ENCODE measurements around the gene TRPM1.
A peak's percentile ranks its signal among the peaks of the same experiment; 100 is the strongest.

The TRPM1 gene

DNA sequence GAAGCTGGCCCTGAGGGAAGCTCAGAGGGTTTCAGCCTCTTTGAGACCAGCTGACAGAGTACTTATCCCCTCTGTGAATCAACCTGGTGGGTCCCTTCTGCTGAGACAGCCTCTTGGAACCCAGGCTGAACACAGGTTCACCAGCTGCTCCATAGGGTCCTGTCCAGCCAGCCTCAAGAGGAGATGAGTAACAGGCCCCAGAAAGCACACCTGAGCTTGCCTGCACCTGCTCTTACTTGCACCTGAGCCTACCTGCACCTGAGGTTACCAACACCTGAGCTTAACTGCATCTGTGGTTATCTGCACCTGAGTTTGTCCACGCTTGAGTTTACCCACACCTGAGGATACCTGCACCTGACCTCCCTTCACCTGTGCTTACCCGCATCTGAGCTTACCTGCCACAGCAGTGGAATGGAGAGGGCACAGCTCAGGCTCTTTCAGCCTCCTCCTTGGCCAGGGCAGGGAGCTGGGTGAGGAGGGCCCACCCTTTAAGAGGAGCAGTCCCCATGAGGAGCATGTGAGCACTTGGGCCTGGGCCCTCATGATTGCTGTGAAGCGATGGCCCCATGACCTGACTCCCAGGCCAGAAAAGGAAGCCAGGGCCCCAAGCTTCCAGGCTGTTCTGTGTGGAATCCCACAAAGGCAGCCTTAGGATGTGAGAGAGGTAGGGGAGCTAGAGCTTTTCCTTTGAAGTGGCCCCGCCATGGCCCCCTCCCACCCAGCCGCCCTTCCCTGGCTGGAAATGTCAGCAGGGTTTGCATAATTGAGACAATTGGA lies at the start of gene TRPM1:
TSS of gene TRPM1 (minus strand) at position 464 of the 777 bp plus-strand sequence. CDS start 20,370 bp downstream, outside the sequence.
- DNase-seq: no peak

DNA sequence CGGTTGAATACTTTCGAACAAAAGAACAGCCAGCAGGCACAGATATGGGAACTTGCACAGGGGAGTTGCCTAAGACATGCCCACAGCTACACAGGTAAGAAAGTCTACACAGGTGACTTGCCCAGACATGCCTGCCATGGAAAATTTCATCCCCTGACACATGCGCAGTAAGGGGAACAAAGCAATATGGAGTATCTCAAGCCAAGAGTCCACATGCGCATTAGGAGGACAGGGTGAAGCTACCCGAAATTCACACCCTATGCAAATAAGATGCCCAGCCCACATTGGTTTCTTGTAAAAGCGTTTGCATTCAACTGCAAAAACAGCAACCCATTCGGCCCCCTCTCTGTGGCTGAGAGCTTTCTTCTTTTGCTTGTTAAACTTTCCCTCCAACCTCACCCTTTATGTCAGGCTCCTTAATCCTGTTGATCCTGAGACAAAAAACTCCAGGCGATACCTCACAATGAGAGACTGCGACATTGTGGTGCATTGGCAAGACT lies 49.3 kb upstream of the TRPM1 start:
- DNase-seq: no peak

DNA sequence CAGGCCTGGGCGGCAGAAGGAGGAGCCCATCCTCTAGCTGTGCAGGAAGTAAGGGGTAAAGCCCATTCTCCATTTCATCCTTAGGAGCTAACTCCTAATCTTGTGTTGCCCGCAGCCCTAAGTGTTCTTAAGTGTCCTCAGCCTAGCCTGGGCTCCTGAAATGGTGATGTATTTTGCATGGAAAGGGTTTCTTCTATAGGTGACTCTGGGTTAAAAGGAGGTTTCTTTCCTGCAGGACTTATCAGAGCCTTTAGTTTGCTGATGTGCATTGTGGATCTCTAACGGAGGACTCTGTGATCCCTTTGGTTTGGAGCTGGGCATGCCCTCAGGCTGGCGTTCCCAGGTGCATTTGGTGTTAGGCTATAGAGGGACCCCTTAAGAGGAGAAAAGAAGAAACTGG lies 48.5 kb upstream of the TRPM1 start:
- DNase-seq: no peak

DNA sequence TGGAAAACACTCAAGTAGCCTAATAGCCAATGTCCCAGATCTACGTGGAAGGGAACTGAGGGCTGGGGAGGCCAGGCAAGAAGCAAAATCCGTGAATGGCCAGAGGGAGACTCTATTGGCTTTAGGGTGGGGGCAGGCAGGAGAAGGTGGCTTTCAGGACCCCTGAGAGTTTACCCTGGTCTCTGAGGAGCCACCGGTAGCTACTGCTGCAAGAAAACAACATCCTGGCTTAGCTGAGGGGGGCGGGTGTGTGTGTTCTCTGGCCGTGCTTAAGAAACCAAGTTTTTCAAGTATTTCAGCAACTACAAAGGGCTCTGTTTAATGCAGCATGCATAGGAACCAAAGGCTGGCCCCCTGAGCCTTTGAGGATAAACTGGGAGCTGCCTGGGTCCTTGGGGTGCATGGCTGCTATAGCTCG lies 47.6 kb upstream of the TRPM1 start:
- DNase-seq: no peak

DNA sequence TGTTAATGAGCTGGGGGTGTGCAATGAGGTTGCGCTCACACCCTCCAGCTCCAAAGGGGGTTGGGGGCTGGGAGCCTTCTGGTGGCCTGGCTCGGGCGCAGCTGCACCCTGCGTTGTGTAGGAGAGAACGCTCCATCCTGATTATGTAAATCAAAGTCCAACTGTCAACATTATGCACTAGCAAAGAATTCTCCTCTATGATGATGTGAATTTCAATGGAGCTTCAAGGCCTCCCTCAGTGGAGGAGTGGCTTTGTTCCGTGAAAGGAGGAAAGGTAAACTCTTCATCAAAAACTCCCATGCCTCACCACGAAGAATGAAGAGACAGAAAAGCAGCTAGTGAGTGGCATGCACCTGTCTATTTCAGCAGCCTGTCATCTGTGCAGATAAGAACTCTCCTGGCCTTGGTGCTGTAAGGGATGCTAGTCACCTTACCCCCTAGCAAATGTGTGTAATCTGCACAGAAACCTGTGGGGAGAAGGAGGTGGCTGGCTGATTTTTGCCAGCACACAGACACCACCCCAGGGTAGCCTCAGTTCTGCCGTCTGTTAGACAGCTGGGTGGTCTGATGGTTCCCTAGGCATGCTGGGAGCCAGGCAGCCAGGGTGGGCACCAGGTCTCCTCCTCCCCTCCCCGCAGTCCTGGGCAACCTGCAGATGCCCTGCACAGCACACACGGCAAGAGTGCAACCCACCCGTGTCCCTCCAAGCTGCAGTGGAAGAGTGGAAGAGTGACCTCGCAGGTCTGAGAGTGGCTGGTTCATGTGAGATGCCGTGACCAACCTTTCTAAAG lies 47.0 kb upstream of the TRPM1 start:
- no peak for DNase-seq

DNA sequence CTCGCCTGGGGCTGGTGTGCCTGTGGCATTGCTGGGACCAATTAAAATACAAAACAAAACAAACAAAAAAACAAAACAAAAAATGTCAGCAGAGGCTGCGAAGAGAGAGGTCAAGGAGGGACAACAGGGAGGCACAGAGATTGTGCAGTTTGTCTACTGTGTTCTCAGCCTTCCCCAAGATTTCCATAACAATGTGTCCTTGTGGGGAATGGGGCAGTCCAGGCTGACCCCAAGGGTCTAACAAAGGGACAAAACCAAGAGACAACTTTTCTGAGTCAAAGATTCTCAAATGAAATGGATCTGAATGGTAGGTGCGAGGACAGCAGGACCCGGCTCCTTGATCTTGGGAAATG lies 46.4 kb upstream of the TRPM1 start:
- no peak for DNase-seq

DNA sequence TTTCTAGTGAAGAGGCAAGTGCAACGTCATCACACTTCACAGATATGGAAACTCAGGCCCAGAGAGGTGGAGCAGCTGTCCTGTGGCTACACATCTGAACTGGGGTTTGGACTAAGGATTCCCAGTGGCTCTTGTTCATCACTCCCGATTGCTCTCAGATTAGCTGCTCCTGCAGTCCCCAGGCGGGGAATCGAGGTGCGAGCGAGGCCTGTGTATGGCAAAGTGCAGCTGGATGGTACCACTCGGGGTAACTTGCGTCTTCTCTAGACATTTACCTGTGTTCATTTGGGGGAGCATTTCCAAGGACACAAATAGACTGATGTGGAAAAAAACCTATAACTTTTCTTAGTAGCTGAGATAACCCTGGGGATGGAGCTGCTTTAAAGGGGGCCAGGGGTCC lies 45.9 kb upstream of the TRPM1 start:
- no peak for DNase-seq

DNA sequence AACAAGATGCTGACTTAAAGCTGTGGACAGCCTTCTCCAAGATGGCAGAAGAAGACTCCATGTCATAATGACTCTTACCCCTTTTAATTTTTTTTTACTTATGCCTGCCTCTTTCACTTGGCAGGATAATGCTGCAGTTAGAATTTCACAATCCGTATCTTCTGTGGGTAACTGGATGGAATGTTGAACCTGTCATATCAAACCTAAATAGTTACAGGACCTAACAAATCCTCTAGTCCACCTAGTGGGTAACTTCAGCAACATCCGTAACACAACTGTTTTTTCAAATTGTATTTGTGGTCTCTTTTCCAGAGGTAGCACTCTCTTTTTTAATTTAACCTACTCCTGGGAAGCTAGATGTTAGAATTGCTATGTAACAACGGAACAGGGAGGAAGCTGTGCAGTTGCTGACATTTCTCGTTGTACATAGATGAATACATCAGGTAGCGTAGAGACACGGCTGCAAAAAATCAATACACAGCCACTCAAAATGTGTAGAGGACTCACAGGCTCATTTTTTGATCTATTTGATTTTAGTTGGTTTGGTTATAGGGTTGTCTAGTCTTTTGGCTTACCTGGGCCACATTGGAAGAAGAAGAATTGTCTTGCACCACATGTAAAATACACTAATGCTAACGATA lies 43.9 kb upstream of the TRPM1 start:
- no peak for DNase-seq

DNA sequence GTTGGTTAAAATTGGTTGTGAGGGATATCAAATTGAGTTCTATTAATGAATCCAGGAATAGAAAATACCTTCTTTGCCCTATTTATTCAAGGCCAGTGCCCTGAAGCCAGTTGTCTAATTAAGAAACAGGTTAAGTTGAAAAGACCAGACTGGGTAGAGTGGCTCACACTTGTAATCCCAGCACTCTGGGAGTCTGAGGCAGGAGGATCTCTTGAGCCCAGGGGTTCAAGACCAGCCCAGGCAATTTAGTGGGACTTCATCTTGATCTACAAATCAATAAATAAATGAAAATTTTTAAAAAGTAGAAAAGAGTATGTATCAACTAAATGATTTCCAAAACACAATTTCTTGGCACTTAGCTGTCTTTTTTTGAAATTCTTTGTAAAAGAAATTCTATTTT lies 40.3 kb upstream of the TRPM1 start:
- no peak for DNase-seq

DNA sequence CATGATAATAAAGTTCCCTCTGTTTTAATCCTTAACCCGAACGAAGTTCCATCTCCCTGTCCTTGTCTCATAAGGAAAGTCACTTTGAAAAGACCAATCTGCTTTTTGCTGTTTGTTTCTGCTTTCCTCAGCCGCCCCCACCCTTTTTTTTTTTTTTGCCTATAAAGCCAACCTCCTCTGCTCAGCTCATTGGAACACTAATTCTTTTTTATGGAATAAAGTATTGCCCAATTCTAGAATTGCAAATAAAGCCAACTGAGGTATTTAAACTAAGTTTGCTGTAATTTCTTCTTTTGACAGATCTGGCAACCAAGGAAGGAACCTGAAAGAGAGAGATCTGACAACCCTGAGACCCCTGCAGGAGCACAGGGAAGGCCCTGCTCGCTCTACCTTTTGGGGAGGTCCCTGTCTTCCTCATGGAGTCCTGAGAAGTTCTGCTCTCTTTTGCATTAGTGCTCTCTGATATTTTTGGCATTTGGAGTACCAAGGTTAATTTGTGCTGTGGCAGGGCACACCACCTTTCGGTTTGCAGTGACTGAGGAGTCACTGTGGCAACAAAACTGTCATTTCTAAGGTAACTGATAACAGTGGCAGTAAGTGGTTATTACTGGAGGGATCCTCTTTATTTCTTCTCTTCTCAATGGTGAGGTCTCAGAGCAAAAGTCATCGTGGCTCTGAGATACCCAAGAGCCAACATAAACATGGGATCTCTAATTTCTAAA lies 35.2 kb upstream of the TRPM1 start:
- DNase-seq: no peak

DNA sequence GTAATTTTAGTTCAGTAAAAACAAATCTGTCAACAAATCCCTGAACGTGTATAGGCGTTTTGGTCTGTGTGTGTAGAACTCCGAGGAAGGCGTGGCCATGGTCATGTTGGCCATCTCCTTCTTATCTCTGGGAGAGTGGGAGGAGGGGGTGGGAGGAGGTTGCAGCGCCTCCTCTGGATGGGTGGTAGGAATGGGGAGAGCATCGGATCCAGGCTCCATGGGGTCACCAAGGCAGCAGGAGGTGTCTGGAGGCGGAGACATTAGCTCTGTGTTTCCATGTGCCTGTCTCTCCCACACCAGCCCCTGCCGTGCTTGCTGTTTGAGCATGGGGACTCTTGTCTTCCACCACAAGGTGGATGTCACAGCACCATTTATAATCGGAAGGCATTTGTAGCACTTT lies 34.5 kb upstream of the TRPM1 start:
- no peak for DNase-seq

DNA sequence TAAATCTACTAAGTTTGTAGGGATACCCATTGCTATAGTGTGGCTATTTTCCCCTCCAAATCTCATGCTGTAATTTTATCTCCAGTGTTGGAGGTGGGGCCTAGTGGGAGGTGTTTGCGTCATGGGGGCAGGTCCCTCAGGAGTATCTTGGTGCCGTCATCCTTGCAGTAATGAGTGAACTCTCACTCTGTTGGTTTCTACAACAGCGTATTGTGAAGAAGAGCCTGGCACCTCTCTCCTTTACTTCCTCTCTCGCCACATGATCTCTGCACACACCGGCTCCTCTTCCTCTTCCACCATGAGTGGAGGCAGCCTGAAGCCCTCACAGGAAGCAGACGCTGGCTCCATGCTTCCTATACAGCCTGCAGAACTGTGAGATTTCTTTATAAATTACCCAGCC lies 34.0 kb upstream of the TRPM1 start:
- no peak for DNase-seq

DNA sequence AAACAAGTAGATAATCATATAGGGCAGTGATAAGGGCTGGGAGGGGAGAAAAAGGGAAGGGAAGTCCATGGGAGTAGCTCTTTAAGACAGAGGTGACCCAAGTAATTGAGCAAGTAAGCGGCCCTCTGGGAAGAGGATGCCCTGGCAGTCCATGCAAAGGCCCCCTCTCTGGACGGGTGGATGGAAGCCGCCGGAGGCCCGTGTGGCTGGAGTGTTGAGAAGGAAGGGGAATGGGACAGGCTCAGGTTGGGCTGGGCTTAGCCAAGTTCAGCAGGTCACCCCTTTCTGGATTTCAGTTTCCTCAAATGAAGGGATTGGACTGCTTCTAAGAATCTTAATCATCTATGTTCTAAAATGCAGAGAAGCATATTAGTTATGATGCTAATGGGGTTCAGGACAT lies 32.4 kb upstream of the TRPM1 start:
- no peak for DNase-seq

DNA sequence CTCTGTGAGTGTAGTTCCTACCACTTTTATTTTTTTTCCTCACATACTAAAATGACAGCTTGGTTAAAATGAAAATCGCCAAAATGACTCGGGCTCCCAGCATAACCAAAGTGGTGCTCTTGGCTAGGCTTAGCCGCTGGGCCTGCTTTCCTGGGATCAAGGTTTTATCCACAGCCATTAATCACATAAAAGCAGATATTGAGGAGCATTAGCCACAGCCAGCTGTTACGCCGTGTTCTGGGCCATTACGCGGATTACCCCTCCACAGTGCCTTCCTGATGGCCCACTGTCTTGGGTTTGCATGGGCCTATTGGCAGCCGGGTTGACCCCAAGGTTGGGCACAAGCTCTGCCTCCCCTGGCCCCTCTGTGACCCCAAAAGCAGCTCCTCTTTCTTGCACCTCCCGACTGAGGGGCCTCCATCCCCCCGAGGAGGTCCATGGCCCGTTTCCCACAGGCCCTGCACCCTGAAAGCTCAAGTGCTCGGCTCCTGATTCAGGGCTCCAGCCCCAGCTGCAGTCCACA lies 30.4 kb upstream of the TRPM1 start:
- DNase-seq: no peak

DNA sequence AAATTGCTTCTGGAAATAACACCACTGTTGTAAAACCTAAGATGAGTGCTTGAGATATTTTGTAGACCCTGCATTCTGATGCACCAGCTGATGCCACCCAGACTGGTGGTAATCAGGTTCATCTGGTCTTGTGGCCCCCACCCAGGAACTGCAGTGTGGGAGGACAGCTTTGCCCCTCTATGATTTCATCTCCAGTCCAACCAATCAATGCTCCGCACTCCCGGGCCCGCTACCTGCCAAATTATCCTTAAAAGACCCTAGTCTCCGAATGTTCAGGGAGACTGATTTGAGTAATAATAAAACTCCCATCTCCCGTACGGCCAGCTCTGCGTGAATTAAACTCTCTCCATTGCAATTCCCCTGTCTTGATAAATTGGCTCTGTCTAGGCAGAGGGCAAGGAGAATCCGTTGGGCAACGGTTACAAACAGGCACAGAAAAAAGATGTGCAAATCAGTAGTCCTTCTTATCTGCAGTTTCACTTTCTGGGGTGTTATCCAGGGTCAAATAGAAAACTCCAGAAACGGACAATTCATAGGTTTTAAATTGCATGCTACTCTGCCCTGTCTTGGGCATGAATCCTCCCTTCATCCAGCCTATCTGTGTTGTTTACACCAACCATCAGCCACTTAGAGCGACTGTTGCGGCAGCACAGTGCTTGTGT lies 29.2 kb upstream of the TRPM1 start:
- no peak for DNase-seq

DNA sequence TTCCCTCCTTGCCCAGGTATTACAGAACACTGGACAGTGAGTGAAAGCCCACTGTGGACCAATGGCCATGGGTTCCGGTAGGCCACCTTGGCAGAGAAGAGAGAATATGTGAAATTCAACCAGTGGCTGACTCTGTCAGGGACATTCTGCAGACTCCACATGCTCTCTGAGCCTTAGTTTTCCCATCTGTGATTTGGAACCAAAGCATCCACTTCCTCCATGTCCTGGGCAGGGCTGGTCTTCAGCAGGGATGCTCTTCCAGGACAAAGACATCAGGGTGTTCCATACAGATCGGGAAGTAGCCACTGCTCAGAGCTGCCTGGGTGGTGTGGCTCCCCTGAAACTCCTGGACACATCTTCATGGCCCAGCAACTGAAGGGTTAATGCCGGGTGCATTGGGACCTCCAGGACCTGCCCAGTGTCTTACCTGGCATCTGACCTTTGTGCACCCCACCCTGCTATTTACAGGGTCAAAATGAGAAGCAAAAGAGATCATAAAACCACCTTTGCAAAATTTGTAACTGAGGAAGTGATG lies 28.3 kb upstream of the TRPM1 start:
- no peak for DNase-seq

DNA sequence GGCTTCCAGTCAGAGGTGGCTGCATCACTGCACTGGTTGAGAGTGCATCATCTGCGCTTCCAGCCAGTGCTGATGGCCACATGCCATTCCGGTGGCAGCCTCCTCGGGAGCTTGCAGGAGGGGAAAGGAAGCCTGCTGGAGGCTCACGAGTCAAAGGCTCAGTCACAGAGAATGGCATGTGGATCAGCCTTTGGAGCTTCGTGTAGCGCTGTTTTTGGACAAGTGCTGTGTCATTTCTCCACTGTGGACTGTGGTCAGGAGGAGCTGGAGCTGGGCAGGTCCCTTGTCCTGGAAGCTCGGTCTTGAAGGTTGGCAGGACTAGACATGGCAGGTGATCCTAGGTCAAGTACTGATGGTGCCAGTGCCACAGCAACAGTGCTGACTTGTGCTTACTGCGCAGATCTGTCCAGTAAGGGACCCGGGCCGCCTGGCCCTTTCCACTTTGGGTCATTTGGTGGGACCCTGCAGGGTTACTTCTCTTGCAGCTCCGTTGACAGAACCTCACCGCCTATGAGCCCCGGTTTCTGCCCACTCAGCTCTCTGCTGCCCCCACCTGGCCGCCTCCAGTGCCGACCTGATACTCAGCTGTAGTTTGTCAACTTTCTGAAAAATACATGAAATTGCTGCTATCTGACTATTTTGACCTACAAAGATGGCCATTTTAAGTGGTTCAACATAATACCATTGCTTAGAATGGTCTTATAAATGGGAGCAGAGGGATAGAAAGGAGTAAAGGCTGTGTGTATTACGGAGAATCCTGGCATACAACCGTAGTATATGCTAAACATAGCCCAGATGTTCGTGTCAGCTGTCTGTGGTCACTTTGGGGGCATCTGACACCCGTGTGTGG lies 27.6 kb upstream of the TRPM1 start:
- DNase-seq: peak; percentile 78

DNA sequence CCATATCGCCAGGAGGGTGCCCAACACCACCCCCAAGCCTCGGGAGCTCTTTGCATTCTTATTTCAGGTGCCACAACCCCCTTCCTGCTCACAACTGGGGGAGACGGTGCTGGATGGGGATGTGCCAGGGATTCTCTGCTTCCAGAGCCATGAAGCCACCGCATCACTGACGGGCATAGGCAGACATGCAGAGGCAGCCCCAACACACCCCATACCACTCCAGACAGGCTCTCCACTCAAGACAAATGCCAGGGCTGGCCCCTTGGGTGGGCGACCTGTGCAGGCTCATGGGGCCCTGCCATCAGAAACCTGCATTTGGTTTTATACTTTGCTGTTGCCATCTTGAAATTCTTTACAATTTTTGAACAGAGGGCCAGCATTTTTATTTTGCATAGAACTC lies 27.0 kb upstream of the TRPM1 start:
- DNase-seq: no peak

DNA sequence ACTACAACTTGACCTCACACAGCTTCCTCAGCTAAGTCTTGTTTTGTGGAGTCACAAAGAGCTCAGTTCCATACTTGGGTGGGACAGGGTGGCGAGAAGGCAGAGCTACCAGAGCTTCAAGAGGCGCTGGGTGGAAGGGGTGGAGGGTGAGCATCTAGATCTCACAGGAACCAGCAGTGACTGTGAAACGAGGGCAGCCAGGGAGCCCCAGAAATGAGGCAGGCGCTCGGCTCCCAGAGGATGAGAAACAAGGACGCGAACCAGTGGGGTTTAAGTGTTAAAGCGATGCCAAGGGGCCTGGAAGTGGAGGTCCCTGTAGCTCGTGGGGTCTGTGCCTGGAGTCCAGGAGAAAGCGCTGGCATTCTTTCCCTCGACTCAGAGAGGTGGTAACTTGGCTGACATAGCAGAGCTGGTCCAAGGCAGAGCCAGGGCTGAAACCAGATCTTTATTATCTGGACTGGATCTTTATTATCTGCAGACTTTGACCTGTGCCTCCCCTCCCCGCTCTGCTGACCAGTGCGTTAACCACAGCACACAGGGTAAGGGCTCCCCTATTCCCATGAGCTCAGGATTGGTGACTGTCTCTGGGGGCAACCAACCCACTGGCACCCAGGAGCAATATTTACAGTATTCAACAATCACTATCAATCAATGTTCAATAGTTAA lies 26.2 kb upstream of the TRPM1 start:
- DNase-seq: no peak

DNA sequence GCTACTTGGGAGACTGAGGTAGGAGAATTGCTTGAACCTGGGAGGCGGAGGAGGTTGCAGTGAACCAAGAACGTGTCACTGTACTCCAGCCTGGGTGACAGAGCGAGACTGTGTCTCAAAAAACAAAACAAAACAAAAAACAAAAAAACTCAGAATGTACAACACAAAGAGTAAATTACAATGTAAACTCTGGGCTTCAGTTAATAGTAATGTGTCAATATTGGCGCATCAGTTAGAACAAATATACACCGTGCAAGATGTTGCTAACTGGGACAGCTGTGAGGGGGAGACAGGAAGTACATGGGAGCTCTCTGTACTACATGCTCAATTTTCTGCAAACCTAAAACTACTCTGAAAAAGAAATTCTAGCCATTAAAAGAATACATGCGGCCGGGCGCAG lies 23.5 kb upstream of the TRPM1 start:
- no peak for DNase-seq

Measured in stimulated activated CD4-positive, alpha-beta T cell treated with anti-CD3 and anti-CD28 coated beads, Interleukin-12 subunit alpha, Interleukin-12 subunit beta, amount 100 ng/mL, for 4 hours (primary cell).